ENCODE measurements around the gene CXCL5. TPM values are rescaled to one million over a fixed set of nuclear protein-coding genes. Genes with fewer than 3 reads are reported as not detected.

The CXCL5 gene
- total RNA-seq, 1 donor from 2014 or later = not detected

DNA sequence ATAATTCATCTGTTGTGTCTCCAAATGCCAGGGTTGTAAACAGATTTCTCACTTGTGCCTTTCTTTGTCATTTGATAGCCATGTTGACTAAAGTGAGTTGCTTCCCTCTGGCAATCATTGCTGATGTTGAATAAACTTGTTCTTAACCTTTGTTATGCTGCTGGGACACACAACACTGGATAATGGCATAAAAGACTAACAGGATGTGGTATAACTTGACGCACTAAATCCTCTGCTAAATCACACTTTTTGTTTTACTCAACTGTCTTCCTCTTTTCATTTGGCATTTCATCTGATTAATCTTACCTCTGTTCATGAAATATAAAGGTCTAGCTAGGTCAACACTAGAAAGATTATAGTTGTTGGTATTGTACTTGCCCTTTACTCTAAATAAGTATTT is 17.6 kb upstream of the CXCL5 start:
- no peak for DNase-seq (ENCODE audit: extremely low spot score in 2 of 2)
- Histone ChIP-seq H3K4me1 (no peaks in the 10 kb centered on the region), H3K27ac (no peak overlapping the region), H3K27me3 (no peaks in the 10 kb centered on the region), H3K36me3 (no peaks in the 10 kb centered on the region), H3K9me3 (no peaks in the 10 kb centered on the region), H3K4me3 (no peak overlapping the region)
- TF ChIP-seq POLR2AphosphoS5 (IDR thresholded peaks at IDR 0.05; ENCODE audit: insufficient read depth in 1 of 2, low read depth in 1 of 2) (no peak), POLR2A (IDR thresholded peaks at IDR 0.05) (no peak)
- TF ChIP-seq, protein P1, sequence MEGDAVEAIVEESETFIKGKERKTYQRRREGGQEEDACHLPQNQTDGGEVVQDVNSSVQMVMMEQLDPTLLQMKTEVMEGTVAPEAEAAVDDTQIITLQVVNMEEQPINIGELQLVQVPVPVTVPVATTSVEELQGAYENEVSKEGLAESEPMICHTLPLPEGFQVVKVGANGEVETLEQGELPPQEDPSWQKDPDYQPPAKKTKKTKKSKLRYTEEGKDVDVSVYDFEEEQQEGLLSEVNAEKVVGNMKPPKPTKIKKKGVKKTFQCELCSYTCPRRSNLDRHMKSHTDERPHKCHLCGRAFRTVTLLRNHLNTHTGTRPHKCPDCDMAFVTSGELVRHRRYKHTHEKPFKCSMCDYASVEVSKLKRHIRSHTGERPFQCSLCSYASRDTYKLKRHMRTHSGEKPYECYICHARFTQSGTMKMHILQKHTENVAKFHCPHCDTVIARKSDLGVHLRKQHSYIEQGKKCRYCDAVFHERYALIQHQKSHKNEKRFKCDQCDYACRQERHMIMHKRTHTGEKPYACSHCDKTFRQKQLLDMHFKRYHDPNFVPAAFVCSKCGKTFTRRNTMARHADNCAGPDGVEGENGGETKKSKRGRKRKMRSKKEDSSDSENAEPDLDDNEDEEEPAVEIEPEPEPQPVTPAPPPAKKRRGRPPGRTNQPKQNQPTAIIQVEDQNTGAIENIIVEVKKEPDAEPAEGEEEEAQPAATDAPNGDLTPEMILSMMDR (IDR thresholded peaks at IDR 0.05) = no peak
- intact Hi-C loops (cut with DNase I) = no loop called here

DNA sequence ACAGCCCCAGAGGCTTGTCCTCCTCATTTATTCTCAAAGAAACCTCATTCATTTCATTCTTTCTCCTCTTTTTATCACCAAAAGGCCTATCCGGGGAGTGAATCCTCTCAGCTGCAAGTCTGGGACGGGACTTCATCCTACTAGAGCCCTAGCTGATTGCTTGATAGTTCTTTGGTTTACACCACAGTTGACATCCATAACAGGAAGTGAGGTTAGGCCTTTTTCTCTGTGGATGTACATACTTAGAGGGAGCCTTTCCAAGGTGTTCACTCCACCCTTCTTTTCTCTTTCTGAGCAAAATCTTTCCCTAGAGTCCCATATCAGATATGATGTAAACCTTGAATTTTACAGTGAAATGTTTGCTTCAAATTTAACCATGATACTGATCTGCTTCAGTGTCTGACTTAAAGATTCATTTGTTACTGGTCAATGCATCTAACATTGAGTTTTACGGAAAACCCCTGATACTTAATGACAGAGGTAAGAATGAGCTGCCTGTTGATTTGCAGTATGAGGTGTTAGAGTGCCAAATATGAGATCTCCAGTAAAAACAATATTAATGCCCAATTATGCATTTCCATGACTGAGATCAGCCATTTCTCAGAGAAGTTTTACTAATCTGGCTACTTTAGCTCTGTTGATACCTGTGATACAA is 16.8 kb upstream of the CXCL5 start:
- Histone ChIP-seq H3K4me1 (no peaks in the 10 kb centered on the region), H3K27me3 (no peaks in the 10 kb centered on the region), H3K9me3 (no peaks in the 10 kb centered on the region), H3K4me3 (no peak overlapping the region), H3K36me3 (no peaks in the 10 kb centered on the region), H3K27ac (no peak overlapping the region)
- TF ChIP-seq POLR2A (IDR thresholded peaks at IDR 0.05) = no peak
- TF ChIP-seq, protein P1 (IDR thresholded peaks at IDR 0.05) = no peak
- no peak for TF ChIP-seq POLR2AphosphoS5 (IDR thresholded peaks at IDR 0.05; ENCODE audit: insufficient read depth in 1 of 2, low read depth in 1 of 2)
- intact Hi-C loops (cut with DNase I) = no loop called here
- no peak for DNase-seq (ENCODE audit: extremely low spot score in 2 of 2)

DNA sequence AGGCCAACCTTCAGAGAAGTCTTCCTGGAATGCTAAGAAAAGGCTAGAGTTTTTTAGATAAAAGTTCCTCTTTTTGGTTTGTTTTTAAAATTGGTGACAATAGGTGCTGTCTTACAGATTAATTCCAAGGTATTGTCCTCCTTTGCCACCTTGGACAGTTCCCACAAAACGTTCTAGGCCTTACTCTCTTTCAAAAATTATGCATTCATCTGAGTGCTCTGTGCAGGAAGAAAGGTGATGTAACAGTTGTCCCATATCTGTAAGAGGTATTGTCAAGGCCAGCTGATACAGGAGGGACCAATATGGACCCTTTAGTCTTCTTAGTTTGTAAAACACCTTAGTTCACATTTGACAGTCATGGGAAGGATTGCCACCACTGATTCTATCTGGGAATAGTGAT is 15.9 kb upstream of the CXCL5 start:
- TF ChIP-seq, protein P1 (IDR thresholded peaks at IDR 0.05) = no peak
- no peak for TF ChIP-seq POLR2AphosphoS5 (IDR thresholded peaks at IDR 0.05; ENCODE audit: insufficient read depth in 1 of 2, low read depth in 1 of 2)
- no peak for TF ChIP-seq POLR2A (IDR thresholded peaks at IDR 0.05)
- intact Hi-C loops (cut with DNase I) = no loop called here
- Histone ChIP-seq H3K36me3 (no peaks in the 10 kb centered on the region), H3K4me3 (no peak overlapping the region), H3K4me1 (no peaks in the 10 kb centered on the region), H3K27me3 (peaks cover 4% of the 10 kb centered on the region), H3K27ac (no peak overlapping the region), H3K9me3 (no peaks in the 10 kb centered on the region)
- DNase-seq (ENCODE audit: extremely low spot score in 2 of 2) = no peak

DNA sequence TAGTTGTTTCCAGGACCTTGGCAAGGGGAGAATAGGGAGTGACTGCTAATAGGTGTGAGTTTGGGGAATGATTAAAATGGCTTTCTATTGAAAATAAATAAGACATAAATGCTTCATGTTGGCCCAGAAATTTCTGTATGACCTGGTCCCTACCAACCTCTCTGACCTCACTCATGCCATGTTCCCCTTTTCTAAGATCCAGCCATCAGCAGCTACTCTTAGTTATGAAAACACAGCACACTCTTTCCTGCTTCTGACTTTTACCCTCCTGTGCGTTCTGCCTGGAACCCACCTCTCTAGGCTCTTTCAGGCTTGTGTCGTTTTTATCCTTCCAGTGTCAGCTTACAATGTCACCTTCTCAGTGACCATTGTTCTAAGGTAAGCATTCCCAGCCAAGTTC is 14.8 kb upstream of the CXCL5 start:
- no peak overlapping the region for H3K27ac ChIP-seq
- intact Hi-C loops (cut with DNase I) = no loop called here
- H3K36me3 ChIP-seq = no peaks in the 10 kb centered on the region
- H3K4me3 ChIP-seq = no peak overlapping the region
- no peaks in the 10 kb centered on the region for H3K9me3 ChIP-seq
- H3K27me3 ChIP-seq = peaks cover 4% of the 10 kb centered on the region
- no peak for TF ChIP-seq POLR2AphosphoS5 (IDR thresholded peaks at IDR 0.05; ENCODE audit: insufficient read depth in 1 of 2, low read depth in 1 of 2)
- no peak for TF ChIP-seq POLR2A (IDR thresholded peaks at IDR 0.05)
- TF ChIP-seq, protein P1 (IDR thresholded peaks at IDR 0.05) = no peak
- no peaks in the 10 kb centered on the region for H3K4me1 ChIP-seq
- DNase-seq (ENCODE audit: extremely low spot score in 2 of 2) = no peak

DNA sequence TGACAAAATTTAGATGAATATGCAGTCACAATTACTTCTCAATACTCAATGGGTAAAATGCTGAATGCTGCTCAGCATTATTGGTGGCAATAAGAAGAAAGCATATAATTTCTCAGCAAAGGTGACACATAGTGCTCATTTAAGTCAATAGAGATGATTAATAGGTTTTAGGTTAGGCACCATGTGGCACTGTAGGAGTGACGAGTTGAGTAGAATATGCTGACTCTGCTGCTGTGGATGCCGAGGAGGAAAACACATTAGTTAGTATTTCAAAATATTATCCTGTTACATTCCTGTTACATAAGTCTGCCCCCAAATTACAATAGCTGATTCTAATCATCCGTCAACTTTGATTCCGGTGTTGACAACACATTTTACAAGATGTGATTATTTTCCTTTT is 13.7 kb upstream of the CXCL5 start:
- TF ChIP-seq POLR2A (IDR thresholded peaks at IDR 0.05) (no peak), POLR2AphosphoS5 (IDR thresholded peaks at IDR 0.05; ENCODE audit: insufficient read depth in 1 of 2, low read depth in 1 of 2) (no peak)
- TF ChIP-seq, protein P1 (IDR thresholded peaks at IDR 0.05) = no peak
- DNase-seq (ENCODE audit: extremely low spot score in 2 of 2) = no peak
- Histone ChIP-seq H3K4me1 (no peaks in the 10 kb centered on the region), H3K27ac (no peak overlapping the region), H3K4me3 (no peak overlapping the region), H3K27me3 (peaks cover 4% of the 10 kb centered on the region), H3K36me3 (no peaks in the 10 kb centered on the region), H3K9me3 (no peaks in the 10 kb centered on the region)
- intact Hi-C loops (cut with DNase I) = no loop called here
